Ovary (tissue), 3 donors: ENCODE data around the gene ZNF804B.

Source experiments
- CTCF ChIP-seq, 3 donors: fragments of 450-650 bp in 2 of 3; fragments of 200-600 bp in 1 of 3; IDR thresholded peaks; one replicate each; pipeline versions ENCODE4 v1.5.1 to v1.8.0; 2016 to 2022; ENCODE audit warnings: antibody characterized with exemption in 3 of 3, mild to moderate bottlenecking in 1 of 3
- EP300 ChIP-seq: sonication (generic); formaldehyde crosslinking; IDR thresholded peaks from one replicate; pipeline ENCODE4 v1.6.1; 2017; ENCODE audit warnings: antibody characterized with exemption
- POLR2A ChIP-seq: fragments of 450-650 bp; IDR thresholded peaks from one replicate; pipeline ENCODE4 v1.6.1; 2017; ENCODE audit warnings: antibody characterized with exemption, mild to moderate bottlenecking, moderate library complexity
- donor health status: DM: no; HTN: no; CAD: no.

GRCh38 chr7:89012016-89012415 lies 252.5 kb downstream of the ZNF804B start:
- TF ChIP-seq CTCF (IDR thresholded peaks at IDR 0.05), result no peak
- no peak for TF ChIP-seq POLR2A
- TF ChIP-seq EP300, result no peak
